A549 (cell line): ENCODE data around the gene MYMK.

Experiments used
- CTCF ChIP-seq: fragments of >200 bp; sonication (Bioruptor Twin); formaldehyde crosslinking; IDR thresholded peaks from 3 replicates; pipeline ENCODE4 v1.5.1; 2016
- EP300 ChIP-seq, 2 experiments: fragments of >200 bp; sonication (Bioruptor Twin); formaldehyde crosslinking; IDR thresholded peaks; 2 replicates in 1 of 2; 3 replicates in 1 of 2; pipeline ENCODE4 v1.6.1; 2016 to 2017
- POLR2A ChIP-seq: IDR thresholded peaks from 2 replicates; pipeline ENCODE4 v1.6.1; 2012; ENCODE audit warnings: mild to moderate bottlenecking, low read length

- TF ChIP-seq POLR2A (no peak), CTCF (no peak), EP300 (IDR thresholded peaks at IDR 0.05) (no peak)
Observed at GRCh38 chr9:133547116-133547515, 22.4 kb upstream of the MYMK start.
